H9 (cell line): Measurements from ENCODE around the gene SPTY2D1. TPM values are rescaled to one million over a fixed set of nuclear protein-coding genes. Genes with fewer than 3 reads are reported as not detected.

ENCODE experiments used
- DNase-seq: peaks from one replicate; pipeline ENCODE4 v3.0.0-alpha.2; 2017
- H2AFZ ChIP-seq: one replicate; pipeline ENCODE4 v1.6.1; 2013; ENCODE audit warnings: mild to moderate bottlenecking, low read length, control low read depth, moderate library complexity
- H2AK5ac ChIP-seq: 2 replicates; pipeline ENCODE4 v1.6.1; 2013; ENCODE audit warnings: low read length, control low read depth, mixed read lengths; ENCODE audit not compliant: insufficient read length
- H2BK120ac ChIP-seq: one replicate; pipeline ENCODE4 v1.6.1; 2013; ENCODE audit warnings: low read depth, mild to moderate bottlenecking, low read length, control low read depth, inconsistent platforms; ENCODE audit not compliant: poor library complexity, severe bottlenecking
- H2BK12ac ChIP-seq: 2 replicates; pipeline ENCODE4 v1.6.1; 2013; ENCODE audit warnings: low read length, control low read depth, mixed read lengths, low read depth; ENCODE audit not compliant: insufficient read length
- H2BK15ac ChIP-seq: 2 replicates; pipeline ENCODE4 v1.6.1; 2013; ENCODE audit warnings: low read depth, low read length, control low read depth
- H2BK20ac ChIP-seq: one replicate; pipeline ENCODE4 v1.6.1; 2013; ENCODE audit warnings: low read depth, mild to moderate bottlenecking, low read length, control low read depth, inconsistent platforms; ENCODE audit not compliant: poor library complexity, severe bottlenecking
- H2BK5ac ChIP-seq: 2 replicates; pipeline ENCODE4 v1.6.1; 2013; ENCODE audit warnings: low read length, control low read depth, mixed read lengths; ENCODE audit not compliant: insufficient read length
- H3K14ac ChIP-seq: 2 replicates; pipeline ENCODE4 v1.6.1; 2013; ENCODE audit warnings: low read length, control low read depth; ENCODE audit not compliant: insufficient read depth
- H3K18ac ChIP-seq: 2 replicates; pipeline ENCODE4 v1.6.1; 2013; ENCODE audit warnings: low read depth, mild to moderate bottlenecking, mixed read lengths, low read length, control low read depth; ENCODE audit not compliant: insufficient read length
- H3K23ac ChIP-seq: 2 replicates; pipeline ENCODE4 v1.6.1; 2013; ENCODE audit warnings: low read length, control low read depth, mixed read lengths, low read depth; ENCODE audit not compliant: insufficient read length
- H3K23me2 ChIP-seq: 2 replicates; pipeline ENCODE4 v1.6.1; 2013; ENCODE audit warnings: low read depth, mild to moderate bottlenecking, mixed read lengths, low read length, control low read depth; ENCODE audit not compliant: insufficient read length, poor library complexity, severe bottlenecking
- H3K27ac ChIP-seq: 2 replicates; pipeline ENCODE4 v1.5.1; 2013; ENCODE audit warnings: low read length, control low read depth, mixed read lengths, low read depth; ENCODE audit not compliant: insufficient read length
- H3K27me3 ChIP-seq: 2 replicates; pipeline ENCODE4 v1.6.1; 2013; ENCODE audit warnings: low read length, control low read depth, inconsistent platforms; ENCODE audit not compliant: insufficient read depth
- H3K4ac ChIP-seq: 2 replicates; pipeline ENCODE4 v1.6.1; 2013; ENCODE audit warnings: low read depth, mild to moderate bottlenecking, control low read depth, inconsistent platforms, low read length, moderate library complexity
- H3K4me1 ChIP-seq: 2 replicates; pipeline ENCODE4 v1.6.1; 2013; ENCODE audit warnings: low read length, control low read depth, inconsistent platforms; ENCODE audit not compliant: insufficient read depth
- H3K4me2 ChIP-seq: 2 replicates; pipeline ENCODE4 v1.6.1; 2013; ENCODE audit warnings: low read length, control low read depth, mixed read lengths; ENCODE audit not compliant: insufficient read length, insufficient read depth
- H3K56ac ChIP-seq: 2 replicates; pipeline ENCODE4 v1.6.1; 2013; ENCODE audit warnings: low read depth, mild to moderate bottlenecking, mixed read lengths, low read length, control low read depth; ENCODE audit not compliant: insufficient read length
- H3K79me1 ChIP-seq: 2 replicates; pipeline ENCODE4 v1.6.1; 2013; ENCODE audit warnings: low read depth, mild to moderate bottlenecking, moderate library complexity, low read length, control low read depth, inconsistent platforms; ENCODE audit not compliant: insufficient read depth, poor library complexity, severe bottlenecking
- H3K79me2 ChIP-seq: 2 replicates; pipeline ENCODE4 v1.6.1; 2013; ENCODE audit warnings: low read length, control low read depth, inconsistent platforms; ENCODE audit not compliant: insufficient read depth
- H3K9ac ChIP-seq: 2 replicates; pipeline ENCODE4 v1.6.1; 2013; ENCODE audit warnings: low read length, control low read depth, mixed read lengths; ENCODE audit not compliant: insufficient read length; ENCODE audit errors: extremely low read depth
- H3K9me3 ChIP-seq: one replicate; pipeline ENCODE4 v1.6.1; 2013; ENCODE audit warnings: low read depth, low read length, inconsistent platforms; ENCODE audit not compliant: control insufficient read depth
- H3T11ph ChIP-seq: one replicate; pipeline ENCODE4 v1.6.1; 2013; ENCODE audit warnings: mild to moderate bottlenecking, low read length, control low read depth, inconsistent platforms
- H4K20me1 ChIP-seq: one replicate; pipeline ENCODE4 v1.6.1; 2013; ENCODE audit not compliant: control insufficient read depth, insufficient read length, insufficient read depth
- H4K5ac ChIP-seq: 2 replicates; pipeline ENCODE4 v1.6.1; 2013; ENCODE audit warnings: low read depth, mild to moderate bottlenecking, mixed read lengths, low read length, control low read depth; ENCODE audit not compliant: insufficient read length
- H4K8ac ChIP-seq: replicated peaks from 2 replicates; pipeline ENCODE4 v1.6.1; 2013; ENCODE audit warnings: low read length, control low read depth, mixed read lengths, low read depth; ENCODE audit not compliant: insufficient read length
- H4K91ac ChIP-seq: 2 replicates; pipeline ENCODE4 v1.6.1; 2013; ENCODE audit warnings: low read depth, mild to moderate bottlenecking, moderate library complexity, mixed read lengths, low read length, control low read depth; ENCODE audit not compliant: insufficient read length
- H3K27ac Mint-ChIP-seq, 3 experiments: 2 replicates in 2 of 3; 3 replicates in 1 of 3; pipeline ENCODE4 v1.8.0; 2020 to 2021; ENCODE audit warnings: mixed read lengths in 3 of 3, mild to moderate bottlenecking in 1 of 3, moderate library complexity in 1 of 3
- H3K27me3 Mint-ChIP-seq: 2 replicates; pipeline ENCODE4 v1.8.0; 2021; ENCODE audit warnings: low read depth, mild to moderate bottlenecking, moderate library complexity, mixed read lengths
- H3K36me3 Mint-ChIP-seq, 3 experiments: 2 replicates in 2 of 3; 3 replicates in 1 of 3; pipeline ENCODE4 v1.8.0; 2020 to 2021; ENCODE audit warnings: low read depth in 3 of 3, mixed read lengths in 3 of 3; ENCODE audit not compliant: insufficient read depth in 1 of 3
- H3K4me1 Mint-ChIP-seq, 2 experiments: 2 replicates each; pipeline ENCODE4 v1.8.0; 2020; ENCODE audit warnings: mixed read lengths in 2 of 2
- H3K4me3 Mint-ChIP-seq, 2 experiments: 2 replicates in 1 of 2; 3 replicates in 1 of 2; pipeline ENCODE4 v1.8.0; 2020 to 2021; ENCODE audit warnings: mild to moderate bottlenecking in 2 of 2, mixed read lengths in 2 of 2, moderate library complexity in 1 of 2
- H3K9me3 Mint-ChIP-seq, 2 experiments: 2 replicates in 1 of 2; 3 replicates in 1 of 2; pipeline ENCODE4 v1.8.0; 2020; ENCODE audit warnings: mild to moderate bottlenecking in 2 of 2, mixed read lengths in 2 of 2, moderate library complexity in 1 of 2
- CTCF ChIP-seq: fragments of 200-600 bp; sonication (generic); conservative IDR thresholded peaks from 3 replicates; pipeline ENCODE4 v1.8.0; 2021; ENCODE audit warnings: antibody characterized with exemption, mild to moderate bottlenecking
- WGBS: extraction: QIAGEN DNeasy Blood & Tissue Kit; methylation state at CpG from one replicate; pipeline ENCODE4 v1.1.7; 2013; ENCODE audit warnings: missing lambda C conversion rate, low lambda C conversion rate, mixed read lengths; ENCODE audit not compliant: insufficient read length; ENCODE audit errors: extremely low coverage; 5-methylcytosine and 5-hydroxymethylcytosine counted together
- total RNA-seq: library from RNA; stranded (reverse); gene quantifications from 2 replicates; pipeline ENCODE4 v1.2.1, GENCODE V29; 2021

Gene SPTY2D1
- total RNA-seq, 1 experiment from 2014 or later, result 15.9 TPM

- H3K36me3 Mint-ChIP-seq, result 0 out of 7 replicates have a peak, but pooled peaks cover 0 to under 1% (median 0%) of the 10 kb centered on the region in 3 experiments
- no peaks in the 10 kb centered on the region for H3K27me3 Mint-ChIP-seq
- Histone ChIP-seq H2AFZ (no peak overlapping the region), H4K8ac (no peak overlapping the region), H3K27me3 (no peaks in the 10 kb centered on the region), H2BK5ac (no peak overlapping the region), H2BK15ac (no peak overlapping the region), H3K9me3 (no peaks in the 10 kb centered on the region), H3K18ac (no peak overlapping the region), H3K27ac (no peak overlapping the region), H3K23ac (no peak overlapping the region), H2BK12ac (no peak overlapping the region), H4K91ac (no peak overlapping the region), H3K56ac (no peak overlapping the region), H2BK120ac (no peak overlapping the region), H4K20me1 (no peaks in the 10 kb centered on the region), H2AK5ac (no peak overlapping the region), H3T11ph (no peak overlapping the region), H4K5ac (no peak overlapping the region), H3K14ac (no peak overlapping the region), H3K23me2 (no peaks in the 10 kb centered on the region), H3K4me1 (no peaks in the 10 kb centered on the region), H3K4ac (no peak overlapping the region), H2BK20ac (no peak overlapping the region), H3K79me2 (no peaks in the 10 kb centered on the region), H3K9ac (no peak overlapping the region), H3K4me2 (no peak overlapping the region), H3K79me1 (no peaks in the 10 kb centered on the region)
- no CpG with 5 or more reads among the region's 2 CpGs for WGBS
- no peak overlapping the region; a peak in 1 of 7 replicates for H3K27ac Mint-ChIP-seq
- peaks cover 6 to 7% of the 10 kb centered on the region in 2 experiments; a peak in 2 of 4 replicates for H3K4me1 Mint-ChIP-seq
- no peak for DNase-seq
- H3K4me3 Mint-ChIP-seq, result no peak overlapping the region
- no peaks in the 10 kb centered on the region for H3K9me3 Mint-ChIP-seq
- TF ChIP-seq CTCF, result no peak
These were observed 70.9 kb downstream of the SPTY2D1 start for GRCh38 chr11:18563090-18563730.

Other genes starting within 250 kb of the SPTY2D1 start
- 717 and 720 TPM in 2 replicates for gene LDHA, start 239.8 kb downstream of the SPTY2D1 start, total RNA-seq
- 0.94 and 1.6 TPM in 2 replicates for gene LDHC, start 222.0 kb downstream of the SPTY2D1 start, total RNA-seq
- gene LDHAL6A, start 178.5 kb downstream of the SPTY2D1 start, total RNA-seq, result not detected in 2 replicates
- gene TSG101, start 107.4 kb downstream of the SPTY2D1 start, total RNA-seq, result 48.1 and 50.3 TPM in 2 replicates
- 7.8 and 7.9 TPM in 2 replicates for gene UEVLD, start 45.6 kb downstream of the SPTY2D1 start, total RNA-seq
- gene MISFA, start 34.6 kb downstream of the SPTY2D1 start, total RNA-seq, result 2.8 and 3.7 TPM in 2 replicates
- 2.3 and 3.0 TPM in 2 replicates for gene TMEM86A, start 64.4 kb upstream of the SPTY2D1 start, total RNA-seq
- 0.35 TPM in 1 of 2 replicates, not detected in the other for gene IGSF22, start 91.8 kb upstream of the SPTY2D1 start, total RNA-seq
- 1.4 and 1.9 TPM in 2 replicates for gene PTPN5, start 157.5 kb upstream of the SPTY2D1 start, total RNA-seq